CD4-positive, CD25-positive, alpha-beta regulatory T cell (primary cell): ENCODE measurements around the gene SH3D19. TPM values are rescaled to one million over a fixed set of nuclear protein-coding genes. Genes with fewer than 3 reads are reported as not detected.

ENCODE experiments used
- ATAC-seq, 2 donors: fragments of 150-1000 bp; cut with Tn5 transposase; one replicate each; pipeline ENCODE4 v1.10.0; 2021; ENCODE audit warnings: low read depth in 2 of 2, moderate number of reproducible peaks in 2 of 2, moderate library complexity in 1 of 2
- DNase-seq, 3 donors: peaks; one replicate each; pipeline versions ENCODE4 v3.0.0 to v3.0.0-alpha.2; 2012 to 2022; ENCODE audit warnings: mixed read lengths in 1 of 3
- H3K27ac ChIP-seq: one replicate; pipeline ENCODE4 v1.7.0; 2013; ENCODE audit warnings: mild to moderate bottlenecking, low read length; ENCODE audit not compliant: insufficient read depth, poor library complexity, severe bottlenecking
- H3K27me3 ChIP-seq: one replicate; pipeline ENCODE4 v1.7.0; 2013; ENCODE audit warnings: low read length; ENCODE audit not compliant: control insufficient read depth, insufficient read depth
- H3K36me3 ChIP-seq: one replicate; pipeline ENCODE4 v1.7.0; 2013; ENCODE audit warnings: mild to moderate bottlenecking, low read length, moderate library complexity; ENCODE audit not compliant: control insufficient read depth, insufficient read depth
- H3K4me1 ChIP-seq: 2 replicates; pipeline ENCODE4 v1.7.0; 2013; ENCODE audit warnings: mild to moderate bottlenecking, low read length; ENCODE audit not compliant: insufficient read depth, control insufficient read depth, poor library complexity, severe bottlenecking
- H3K4me3 ChIP-seq: one replicate; pipeline ENCODE4 v1.7.0; 2013; ENCODE audit warnings: low read depth, mild to moderate bottlenecking, low read length, moderate library complexity
- H3K9me3 ChIP-seq, 2 experiments: 1 replicate in 1 of 2; 2 replicates in 1 of 2; pipeline ENCODE4 v1.7.0; 2013; ENCODE audit warnings: low read length in 2 of 2, mild to moderate bottlenecking in 1 of 2, moderate library complexity in 1 of 2; ENCODE audit not compliant: control insufficient read depth in 2 of 2
- H3K27ac Mint-ChIP-seq, 3 donors: one replicate each; pipeline ENCODE4 v1.8.0; 2020 to 2022; ENCODE audit warnings: mild to moderate bottlenecking in 3 of 3, mixed read lengths in 3 of 3, moderate library complexity in 2 of 3
- H3K27me3 Mint-ChIP-seq: one replicate; pipeline ENCODE4 v1.8.0; 2022; ENCODE audit warnings: mild to moderate bottlenecking, mixed read lengths
- H3K36me3 Mint-ChIP-seq: one replicate; pipeline ENCODE4 v1.8.0; 2020; ENCODE audit warnings: mixed read lengths
- H3K4me1 Mint-ChIP-seq, 4 donors: one replicate each; pipeline ENCODE4 v1.8.0; 2020 to 2022; ENCODE audit warnings: mixed read lengths in 4 of 4, mild to moderate bottlenecking in 1 of 4
- H3K4me3 Mint-ChIP-seq, 4 donors: one replicate each; pipeline ENCODE4 v1.8.0; 2020 to 2022; ENCODE audit warnings: mild to moderate bottlenecking in 4 of 4, mixed read lengths in 4 of 4, moderate library complexity in 3 of 4
- H3K9me3 Mint-ChIP-seq, 7 donors: one replicate each; pipeline ENCODE4 v1.8.0; 2020 to 2022; ENCODE audit warnings: mixed read lengths in 7 of 7, mild to moderate bottlenecking in 3 of 7, moderate library complexity in 2 of 7
- polyA plus RNA-seq, 4 donors: library from polyadenylated mRNA; unstranded; fragments of 300-500 nt; fragmentation: Illumina TruSeq; gene quantifications; one replicate each; pipeline ENCODE4 v1.2.3, GENCODE V29; 2021
- total RNA-seq: library from RNA; stranded (reverse); gene quantifications from one replicate; pipeline ENCODE4 v1.2.3, GENCODE V29; 2022

The SH3D19 gene
- total and polyA plus RNA-seq, 5 donors from 2014 or later, result 0.37 to 2.4 (median 0.83) TPM; not detected in 1

DNA sequence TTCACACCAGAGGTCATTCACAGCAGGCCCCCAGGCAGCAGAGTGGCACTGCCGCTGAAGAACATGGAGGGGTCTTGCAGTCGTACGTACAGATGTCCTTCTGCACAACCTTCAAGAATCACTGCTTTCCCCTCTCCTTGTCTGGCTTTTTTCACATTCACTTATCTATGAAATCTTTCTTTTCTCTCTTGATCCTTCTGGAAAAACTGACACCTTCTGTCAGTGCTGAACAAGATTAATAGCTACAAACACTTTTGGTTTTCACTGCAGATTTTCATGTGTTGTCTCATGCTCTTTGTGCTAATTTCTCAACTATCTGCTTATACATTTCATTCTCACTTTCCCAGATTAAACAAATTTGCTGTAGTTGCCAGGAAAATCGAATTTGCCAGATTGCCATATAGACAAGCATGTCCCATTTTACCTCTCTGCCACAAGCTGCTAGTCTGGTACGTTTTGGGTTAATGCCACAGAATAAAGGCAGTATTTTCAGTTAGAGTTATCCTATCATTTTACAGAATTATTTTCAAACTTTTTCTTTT lies 142.9 kb downstream of the SH3D19 start:
- no peaks in the 10 kb centered on the region for H3K36me3 Mint-ChIP-seq
- no peaks in the 10 kb centered on the region for H3K4me1 Mint-ChIP-seq
- H3K27me3 Mint-ChIP-seq, result peaks cover 12% of the 10 kb centered on the region
- no peak overlapping the region for H3K4me3 Mint-ChIP-seq
- ATAC-seq, result no peak
- Histone ChIP-seq H3K27ac (no peak overlapping the region), H3K9me3 (no peaks in the 10 kb centered on the region), H3K27me3 (no peaks in the 10 kb centered on the region), H3K4me3 (no peak overlapping the region), H3K36me3 (no peaks in the 10 kb centered on the region), H3K4me1 (no peaks in the 10 kb centered on the region)
- H3K9me3 Mint-ChIP-seq, result no peaks in the 10 kb centered on the region
- no peak for DNase-seq
- no peak overlapping the region for H3K27ac Mint-ChIP-seq

DNA sequence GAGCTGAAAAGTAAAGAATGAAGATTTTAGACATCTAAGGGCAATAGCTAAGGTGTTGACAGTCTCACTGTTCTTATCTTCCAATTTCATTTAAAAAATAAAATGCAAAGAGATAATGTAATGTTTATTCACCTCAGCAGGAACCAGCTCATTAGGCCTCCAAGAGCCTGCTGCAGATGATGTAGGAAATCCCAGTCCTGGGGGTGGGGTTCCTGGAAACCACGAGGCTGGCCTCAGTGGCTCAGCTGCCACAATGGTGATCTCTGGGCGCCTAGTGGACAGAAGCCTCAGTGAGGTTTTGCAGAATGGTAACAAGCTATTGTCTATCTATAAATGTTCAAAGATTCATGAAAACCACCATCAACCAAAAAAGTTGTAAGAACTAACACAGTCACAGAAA lies 148.7 kb downstream of the SH3D19 start:
- peaks cover 0 to 1% (median 0%) of the 10 kb centered on the region in 7 donors for H3K9me3 Mint-ChIP-seq
- DNase-seq (no peak), ATAC-seq (no peak)
- no peaks in the 10 kb centered on the region for H3K27me3 ChIP-seq
- no peak overlapping the region for H3K4me3 ChIP-seq
- H3K36me3 Mint-ChIP-seq, result no peaks in the 10 kb centered on the region
- H3K27ac Mint-ChIP-seq, result no peak overlapping the region
- no peaks in the 10 kb centered on the region for H3K4me1 Mint-ChIP-seq
- H3K36me3 ChIP-seq, result no peaks in the 10 kb centered on the region
- no peaks in the 10 kb centered on the region for H3K9me3 ChIP-seq
- H3K4me3 Mint-ChIP-seq, result no peak overlapping the region
- H3K27me3 Mint-ChIP-seq, result peaks cover 9% of the 10 kb centered on the region
- no peaks in the 10 kb centered on the region for H3K4me1 ChIP-seq
- H3K27ac ChIP-seq, result no peak overlapping the region

DNA sequence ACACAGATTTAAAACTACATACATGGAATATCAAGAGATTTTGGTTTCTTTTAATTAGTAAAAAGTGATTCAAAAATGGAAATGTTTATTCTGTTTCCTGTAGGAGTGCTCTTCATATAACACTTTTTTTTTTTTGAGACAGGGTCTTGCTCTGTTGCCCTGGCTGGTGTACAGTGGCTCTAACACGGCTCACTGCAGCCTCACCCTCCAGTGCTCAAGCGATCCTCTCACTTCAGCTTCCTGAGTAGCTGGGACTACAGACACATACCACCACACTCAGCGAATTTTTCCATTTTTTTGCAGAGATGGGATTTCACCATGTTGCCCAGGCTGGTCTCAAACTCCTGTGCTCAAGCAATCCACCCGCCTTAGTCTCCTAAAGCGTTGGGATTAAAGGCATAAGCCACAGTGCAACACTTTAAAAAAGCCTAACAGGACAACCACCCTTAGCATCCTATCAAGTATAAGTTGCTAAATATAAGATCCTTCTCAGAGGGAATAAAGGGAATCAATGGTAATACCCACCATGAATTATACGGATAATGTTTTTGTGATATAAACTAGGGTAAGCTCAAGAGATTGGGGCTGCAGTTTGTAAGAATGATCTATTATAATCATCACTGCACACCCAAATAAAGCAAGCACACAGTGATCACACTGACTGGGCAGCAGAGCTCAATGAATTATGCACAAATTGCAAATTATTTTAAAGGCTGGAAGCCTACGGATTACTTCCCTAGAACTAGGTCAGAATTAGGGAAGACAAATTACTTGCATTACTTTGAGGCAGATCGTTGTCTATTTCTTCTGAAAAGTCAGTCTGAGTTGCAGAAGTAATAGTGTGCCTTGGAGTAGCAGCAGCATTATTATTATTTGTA lies 149.4 kb downstream of the SH3D19 start:
- Histone ChIP-seq H3K4me3 (no peak overlapping the region), H3K27ac (no peak overlapping the region), H3K27me3 (no peaks in the 10 kb centered on the region), H3K4me1 (no peaks in the 10 kb centered on the region), H3K36me3 (no peaks in the 10 kb centered on the region), H3K9me3 (no peaks in the 10 kb centered on the region)
- no peak for DNase-seq
- H3K9me3 Mint-ChIP-seq, result peaks cover 0 to 1% (median 0%) of the 10 kb centered on the region in 7 donors
- no peaks in the 10 kb centered on the region for H3K36me3 Mint-ChIP-seq
- ATAC-seq, result no peak
- no peak overlapping the region for H3K27ac Mint-ChIP-seq
- peaks cover 9% of the 10 kb centered on the region for H3K27me3 Mint-ChIP-seq
- no peaks in the 10 kb centered on the region for H3K4me1 Mint-ChIP-seq
- H3K4me3 Mint-ChIP-seq, result no peak overlapping the region

DNA sequence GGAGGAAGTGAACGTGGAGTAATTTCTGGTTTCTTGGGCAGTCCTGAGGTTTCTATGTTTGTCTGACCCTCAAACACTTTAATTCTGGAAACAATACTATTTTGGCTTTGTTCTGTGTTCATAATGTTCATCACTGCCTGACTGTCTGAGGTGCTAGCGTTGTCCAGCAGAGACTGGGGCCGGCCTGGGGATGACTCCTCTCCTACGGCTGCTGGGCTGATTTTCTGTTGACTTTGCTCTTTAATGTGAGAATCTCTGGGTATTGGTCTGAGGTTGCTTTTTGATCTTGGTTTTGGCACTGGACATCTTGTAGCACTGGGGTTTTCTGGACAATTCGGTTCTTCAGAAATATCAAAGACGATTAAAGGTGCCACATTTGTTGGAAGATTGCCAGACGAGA lies 150.2 kb downstream of the SH3D19 start:
- Mint-ChIP-seq H3K36me3 (no peaks in the 10 kb centered on the region), H3K27ac (no peak overlapping the region), H3K9me3 (peaks cover 0 to 1% (median 0%) of the 10 kb centered on the region in 7 donors), H3K4me3 (no peak overlapping the region), H3K4me1 (no peaks in the 10 kb centered on the region), H3K27me3 (peaks cover 9% of the 10 kb centered on the region)
- ATAC-seq, result no peak
- H3K4me3 ChIP-seq, result no peak overlapping the region
- no peaks in the 10 kb centered on the region for H3K4me1 ChIP-seq
- DNase-seq, result no peak
- no peaks in the 10 kb centered on the region for H3K27me3 ChIP-seq
- no peaks in the 10 kb centered on the region for H3K9me3 ChIP-seq
- no peaks in the 10 kb centered on the region for H3K36me3 ChIP-seq
- H3K27ac ChIP-seq, result no peak overlapping the region

DNA sequence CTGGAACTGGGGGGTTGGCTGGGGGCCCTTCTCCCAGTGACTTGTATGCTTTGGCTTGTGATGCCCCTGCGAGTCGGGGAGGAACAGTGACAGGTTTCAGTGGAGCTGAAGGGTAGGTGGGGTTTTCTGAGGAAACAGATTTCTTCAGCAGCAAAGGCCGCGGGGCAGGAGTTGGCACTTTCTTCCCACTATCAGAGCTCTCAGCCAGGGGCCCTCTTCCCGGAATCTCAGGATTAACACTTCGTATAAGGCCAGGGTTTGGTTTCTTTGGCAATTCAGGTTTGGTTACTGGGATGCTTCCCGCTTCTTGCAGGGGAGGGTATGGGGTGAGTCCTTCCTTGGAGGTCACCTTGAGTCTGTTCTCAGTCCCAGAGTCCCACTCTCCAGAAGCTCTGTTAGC lies 150.6 kb downstream of the SH3D19 start:
- H3K27me3 Mint-ChIP-seq, result peaks cover 9% of the 10 kb centered on the region

DNA sequence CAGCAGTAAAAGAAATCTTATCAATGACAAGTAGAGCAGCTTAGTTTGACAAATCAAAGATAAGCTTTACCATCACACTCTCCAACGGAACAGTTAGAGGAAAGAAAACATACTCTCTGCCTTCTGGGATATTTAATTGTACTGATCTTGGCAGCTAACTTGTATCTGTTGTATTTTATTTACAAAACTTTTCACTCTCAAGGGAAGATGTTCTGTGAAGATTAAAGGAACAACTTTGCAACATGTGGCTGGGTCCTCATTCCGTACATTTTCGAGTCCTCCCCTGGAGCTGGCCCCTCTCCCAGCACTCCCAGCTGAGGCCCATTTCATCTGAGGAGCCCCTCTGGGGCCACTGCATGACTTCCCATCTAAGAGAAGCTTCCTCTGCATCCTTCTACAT lies 151.5 kb downstream of the SH3D19 start:
- no peaks in the 10 kb centered on the region for H3K36me3 Mint-ChIP-seq

More for the DNA sequence above, 150.6 kb downstream of the SH3D19 start:
- Mint-ChIP-seq H3K4me3 (no peak overlapping the region), H3K27ac (no peak overlapping the region), H3K4me1 (no peaks in the 10 kb centered on the region), H3K9me3 (peaks cover 0 to 1% (median 0%) of the 10 kb centered on the region in 7 donors), H3K36me3 (no peaks in the 10 kb centered on the region)
- ATAC-seq (no peak), DNase-seq (no peak)
- Histone ChIP-seq H3K9me3 (no peaks in the 10 kb centered on the region), H3K36me3 (no peaks in the 10 kb centered on the region), H3K27ac (no peak overlapping the region), H3K4me3 (no peak overlapping the region), H3K4me1 (no peaks in the 10 kb centered on the region), H3K27me3 (no peaks in the 10 kb centered on the region)

DNA sequence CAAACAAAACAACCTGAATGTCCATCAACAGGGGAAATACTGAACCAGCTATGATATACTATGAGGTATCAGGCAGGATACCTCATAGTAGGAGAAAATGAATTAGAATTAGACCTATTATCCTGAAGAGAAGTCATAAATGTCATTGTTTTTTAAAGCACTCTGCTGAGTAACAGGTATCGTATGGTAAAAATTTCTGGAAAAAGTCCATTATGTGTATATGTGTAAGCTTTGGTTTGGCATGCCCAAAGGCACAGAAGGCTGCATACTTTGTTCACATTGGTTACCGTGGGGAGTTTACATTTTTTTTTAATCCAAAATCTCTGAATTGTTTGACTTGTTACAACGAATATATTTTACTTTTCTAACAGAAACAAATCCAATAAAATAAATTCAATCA lies 155.5 kb downstream of the SH3D19 start:
- DNase-seq (no peak), ATAC-seq (no peak)
- no peaks in the 10 kb centered on the region for H3K4me1 Mint-ChIP-seq
- Histone ChIP-seq H3K27ac (no peak overlapping the region), H3K27me3 (peaks cover 2% of the 10 kb centered on the region), H3K36me3 (no peaks in the 10 kb centered on the region), H3K9me3 (no peaks in the 10 kb centered on the region), H3K4me3 (no peak overlapping the region), H3K4me1 (no peaks in the 10 kb centered on the region)
- no peak overlapping the region for H3K27ac Mint-ChIP-seq
- H3K27me3 Mint-ChIP-seq, result peaks cover 17% of the 10 kb centered on the region
- H3K4me3 Mint-ChIP-seq, result no peak overlapping the region
- peaks cover 0 to 1% (median 0%) of the 10 kb centered on the region in 7 donors for H3K9me3 Mint-ChIP-seq
- H3K36me3 Mint-ChIP-seq, result no peaks in the 10 kb centered on the region

More for the DNA sequence above, 151.5 kb downstream of the SH3D19 start:
- no peaks in the 10 kb centered on the region for H3K9me3 ChIP-seq
- Mint-ChIP-seq H3K4me1 (no peaks in the 10 kb centered on the region), H3K27ac (no peak overlapping the region), H3K4me3 (no peak overlapping the region), H3K27me3 (peaks cover 9% of the 10 kb centered on the region), H3K9me3 (peaks cover 0 to 1% (median 0%) of the 10 kb centered on the region in 7 donors)
- no peak overlapping the region for H3K4me3 ChIP-seq
- DNase-seq (no peak), ATAC-seq (no peak)
- H3K27me3 ChIP-seq, result no peaks in the 10 kb centered on the region
- H3K36me3 ChIP-seq, result no peaks in the 10 kb centered on the region
- no peak overlapping the region for H3K27ac ChIP-seq
- H3K4me1 ChIP-seq, result no peaks in the 10 kb centered on the region

DNA sequence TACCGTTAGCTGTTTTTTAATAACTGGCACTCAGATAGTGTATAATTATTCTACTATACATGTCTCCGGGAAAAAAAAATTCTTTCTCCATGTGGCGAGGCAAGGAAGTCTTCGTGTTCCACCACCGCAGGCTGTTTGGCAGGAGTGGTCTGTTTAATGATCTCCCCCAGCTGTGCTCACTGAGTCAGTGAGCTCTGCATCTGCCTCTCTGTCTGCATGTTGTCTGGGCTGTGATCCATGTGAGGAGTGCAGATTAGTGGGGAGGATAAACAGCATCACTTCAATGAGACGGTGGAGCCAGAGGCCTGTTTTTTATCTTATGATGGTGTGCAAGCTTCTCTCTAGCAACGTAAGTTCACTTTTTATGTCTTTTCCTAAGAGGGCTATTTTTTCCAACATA lies 156.2 kb downstream of the SH3D19 start:
- no peak overlapping the region for H3K4me3 ChIP-seq
- DNase-seq (no peak), ATAC-seq (no peak)
- Mint-ChIP-seq H3K9me3 (peaks cover 0 to 1% (median 0%) of the 10 kb centered on the region in 7 donors), H3K4me3 (no peak overlapping the region), H3K27ac (no peak overlapping the region), H3K27me3 (peaks cover 12% of the 10 kb centered on the region), H3K36me3 (no peaks in the 10 kb centered on the region), H3K4me1 (no peaks in the 10 kb centered on the region)
- H3K9me3 ChIP-seq, result no peaks in the 10 kb centered on the region
- peaks cover 2% of the 10 kb centered on the region for H3K27me3 ChIP-seq
- no peak overlapping the region for H3K27ac ChIP-seq
- no peaks in the 10 kb centered on the region for H3K4me1 ChIP-seq
- no peaks in the 10 kb centered on the region for H3K36me3 ChIP-seq
